ENCODE results near the gene ANXA3. TPM values are rescaled to one million over a fixed set of nuclear protein-coding genes. Genes with fewer than 3 reads are reported as not detected.

Gene ANXA3
- polyA plus RNA-seq, 1 experiment: 13.9 TPM

GRCh38 chr4:78558410-78558809 is 6.8 kb downstream of the ANXA3 start:
- no peak for DNase-seq (ENCODE audit: low read depth, low spot score)
- CTCF ChIA-PET: no interaction called here
- Histone ChIP-seq H3K27me3 (ENCODE audit: control insufficient read depth, insufficient read depth, low read length) (no peaks in the 10 kb centered on the region), H3K27ac (ENCODE audit: low read depth, low read length) (no peak overlapping the region), H3K4me3 (ENCODE audit: low read depth, low read length) (no peak overlapping the region), H3K9me3 (ENCODE audit: control insufficient read depth, insufficient read depth, low read length) (no peaks in the 10 kb centered on the region)
- no peak for TF ChIP-seq CTCF (IDR thresholded peaks at IDR 0.05; ENCODE audit: low read depth, low read length)
- POLR2A ChIA-PET: no interaction called here

- no peak for TF ChIP-seq CTCF (IDR thresholded peaks at IDR 0.05; ENCODE audit: low read depth, low read length)
- Histone ChIP-seq H3K9me3 (ENCODE audit: control insufficient read depth, insufficient read depth, low read length) (no peaks in the 10 kb centered on the region), H3K27me3 (ENCODE audit: control insufficient read depth, insufficient read depth, low read length) (no peaks in the 10 kb centered on the region), H3K4me3 (ENCODE audit: low read depth, low read length) (no peak overlapping the region), H3K27ac (ENCODE audit: low read depth, low read length) (no peak overlapping the region)
- POLR2A ChIA-PET: interaction anchor here (0.6 kb wide), 1 partner anchor 92 kb away, joined by 3 read pairs; no protein-coding TSS in a partner anchor
- CTCF ChIA-PET: interaction anchor here (0.7 to 1.2 kb wide), 2 partner anchors 56 to 84 kb away, joined by 3 read pairs; no protein-coding TSS in a partner anchor
- DNase-seq (ENCODE audit: low read depth, low spot score): peak; percentile 52
These were observed 8.9 kb downstream of the ANXA3 start for GRCh38 chr4:78560296-78560963.

DNA sequence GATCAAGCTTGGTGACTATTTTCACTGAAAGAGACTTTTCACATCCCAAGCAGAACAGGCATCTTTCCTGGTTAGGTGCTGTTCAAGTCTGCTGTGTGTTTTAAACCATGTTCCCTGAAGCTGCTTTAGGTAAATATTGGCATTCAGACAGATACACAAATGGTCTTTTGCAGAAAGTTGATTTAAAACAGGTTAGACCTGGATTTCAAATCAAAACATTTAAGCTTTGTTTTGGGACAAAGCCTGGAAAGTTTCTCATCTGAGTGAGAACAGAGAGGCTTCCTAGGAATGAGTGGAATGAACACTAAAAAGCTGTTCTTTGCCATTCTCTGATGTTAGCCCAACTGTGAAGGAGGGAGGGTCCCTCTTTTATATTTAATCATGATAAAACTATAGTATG is 10.1 kb downstream of the ANXA3 start:
- no peak overlapping the region for H3K27ac ChIP-seq (ENCODE audit: low read depth, low read length)
- DNase-seq (ENCODE audit: low read depth, low spot score): no peak
- POLR2A ChIA-PET: interaction anchor here (0.5 kb wide), 1 partner anchor 22 kb away, joined by 3 read pairs; no protein-coding TSS in a partner anchor

GRCh38 chr4:78562687-78563086 is 11.1 kb downstream of the ANXA3 start:
- Histone ChIP-seq H3K27me3 (ENCODE audit: control insufficient read depth, insufficient read depth, low read length) (no peaks in the 10 kb centered on the region), H3K27ac (ENCODE audit: low read depth, low read length) (no peak overlapping the region), H3K9me3 (ENCODE audit: control insufficient read depth, insufficient read depth, low read length) (no peaks in the 10 kb centered on the region), H3K4me3 (ENCODE audit: low read depth, low read length) (no peak overlapping the region)
- ChIA-PET CTCF (no interaction called here), POLR2A (no interaction called here)
- no peak for DNase-seq (ENCODE audit: low read depth, low spot score)
- no peak for TF ChIP-seq CTCF (IDR thresholded peaks at IDR 0.05; ENCODE audit: low read depth, low read length)

More for the DNA sequence above, 10.1 kb downstream of the ANXA3 start:
- TF ChIP-seq CTCF (IDR thresholded peaks at IDR 0.05; ENCODE audit: low read depth, low read length): no peak
- CTCF ChIA-PET: no interaction called here
- Histone ChIP-seq H3K9me3 (ENCODE audit: control insufficient read depth, insufficient read depth, low read length) (no peaks in the 10 kb centered on the region), H3K4me3 (ENCODE audit: low read depth, low read length) (no peak overlapping the region), H3K27me3 (ENCODE audit: control insufficient read depth, insufficient read depth, low read length) (no peaks in the 10 kb centered on the region)

GRCh38 chr4:78565971-78566372 is 14.4 kb downstream of the ANXA3 start:
- CTCF ChIA-PET: interaction anchor here (0.8 to 1.9 kb wide), 3 partner anchors 20 to 298 kb away, joined by 3 to 4 read pairs (median 4); no protein-coding TSS in a partner anchor
- Histone ChIP-seq H3K4me3 (ENCODE audit: low read depth, low read length) (no peak overlapping the region), H3K27me3 (ENCODE audit: control insufficient read depth, insufficient read depth, low read length) (no peaks in the 10 kb centered on the region), H3K27ac (ENCODE audit: low read depth, low read length) (no peak overlapping the region), H3K9me3 (ENCODE audit: control insufficient read depth, insufficient read depth, low read length) (no peaks in the 10 kb centered on the region)
- POLR2A ChIA-PET: no interaction called here
- TF ChIP-seq CTCF (IDR thresholded peaks at IDR 0.05; ENCODE audit: low read depth, low read length): no peak
- no peak for DNase-seq (ENCODE audit: low read depth, low spot score)

Data from AG04450 (cell line).